Prostate gland (tissue), 2 donors: ENCODE measurements around the gene LDLR. TPM values are rescaled to one million over a fixed set of nuclear protein-coding genes. Genes with fewer than 3 reads are reported as not detected.

Experiments
- DNase-seq: peaks from one replicate; pipeline ENCODE4 v3.0.0-alpha.2; 2019; ENCODE audit warnings: low spot score
- H3K27ac ChIP-seq, 2 donors: fragments of 200-600 bp; sonication (generic); 2 replicates each; pipeline ENCODE4 v1.5.1; 2017 to 2019
- H3K27me3 ChIP-seq: fragments of 200-600 bp; sonication (generic); replicated peaks from 2 replicates; pipeline ENCODE4 v1.5.1; 2019; ENCODE audit not compliant: insufficient read depth
- H3K36me3 ChIP-seq, 2 donors: fragments of 200-600 bp; sonication (generic); 1 replicate in 1 of 2; 2 replicates in 1 of 2; pipeline versions ENCODE4 v1.5.1 to v1.8.1; 2017 to 2019
- H3K4me1 ChIP-seq: fragments of 200-600 bp; sonication (generic); replicated peaks from 2 replicates; pipeline ENCODE4 v1.5.1; 2019
- H3K4me3 ChIP-seq, 2 donors: fragments of 200-600 bp; sonication (generic); 2 replicates each; pipeline ENCODE4 v1.5.1; 2017 to 2019
- H3K9me3 ChIP-seq: fragments of 200-600 bp; sonication (generic); 2 replicates; pipeline ENCODE4 v1.5.1; 2017
- POLR2A ChIP-seq: fragments of 450-650 bp; IDR thresholded peaks from one replicate; pipeline ENCODE4 v1.6.1; 2016; ENCODE audit warnings: antibody characterized with exemption, mild to moderate bottlenecking
- POLR2AphosphoS5 ChIP-seq: sonication (generic); formaldehyde crosslinking; IDR thresholded peaks from one replicate; pipeline ENCODE4 v1.6.1; 2017; ENCODE audit warnings: antibody characterized with exemption
- WGBS: methylation state at CpG from one replicate; pipeline ENCODE4 v1.1.5; 2018; 5-methylcytosine and 5-hydroxymethylcytosine counted together
- intact Hi-C: fragments of 100-400 bp; cut with DNase I; formaldehyde crosslinking; loops from one replicate; pipeline ENCODE4 v1.14.2; 2022
- total RNA-seq, 2 donors: library from RNA; depleted of rRNA; stranded (reverse); fragments of >200 nt; gene quantifications; one replicate each; pipeline ENCODE4 v1.1.0, GENCODE V29; 2016
- TF ChIP-seq, protein P1 (sequence below), 4 experiments: fragments of 200-600 bp in 2 of 4; fragments of 450-650 bp in 2 of 4; sonication (generic) in 2 of 4; IDR thresholded peaks; 1 replicate in 3 of 4; 2 replicates in 1 of 4; pipeline ENCODE4 v1.5.1; 2016 to 2019; ENCODE audit warnings: antibody characterized with exemption in 4 of 4, mild to moderate bottlenecking in 2 of 4, moderate library complexity in 2 of 4

The LDLR gene
- total RNA-seq, 2 donors from 2014 or later = 17.4 to 41.5 TPM

DNA sequence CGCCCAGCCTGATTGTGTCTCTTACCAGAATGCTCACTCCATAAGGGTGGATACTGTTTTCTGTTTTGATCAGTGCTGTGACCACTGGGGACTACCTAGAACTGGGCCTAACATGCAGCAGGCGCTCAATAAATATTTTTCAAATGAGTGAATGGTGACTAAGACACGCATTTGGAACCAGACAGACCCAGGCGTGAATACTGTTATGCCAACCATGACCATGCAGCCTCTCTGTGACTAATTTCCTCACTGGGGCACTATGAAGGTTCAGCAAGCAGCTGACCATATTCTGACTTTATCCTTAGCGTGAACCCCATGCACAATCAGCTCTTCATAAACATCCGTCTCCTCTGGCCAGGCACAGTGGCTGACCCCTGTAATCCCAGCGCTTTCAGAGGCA is 79.3 kb downstream of the LDLR start:
- no peaks in the 10 kb centered on the region for H3K4me1 ChIP-seq
- 90% methylated on average over 7 of the region's 7 CpGs for WGBS
- no peak for TF ChIP-seq POLR2A
- TF ChIP-seq, protein P1, sequence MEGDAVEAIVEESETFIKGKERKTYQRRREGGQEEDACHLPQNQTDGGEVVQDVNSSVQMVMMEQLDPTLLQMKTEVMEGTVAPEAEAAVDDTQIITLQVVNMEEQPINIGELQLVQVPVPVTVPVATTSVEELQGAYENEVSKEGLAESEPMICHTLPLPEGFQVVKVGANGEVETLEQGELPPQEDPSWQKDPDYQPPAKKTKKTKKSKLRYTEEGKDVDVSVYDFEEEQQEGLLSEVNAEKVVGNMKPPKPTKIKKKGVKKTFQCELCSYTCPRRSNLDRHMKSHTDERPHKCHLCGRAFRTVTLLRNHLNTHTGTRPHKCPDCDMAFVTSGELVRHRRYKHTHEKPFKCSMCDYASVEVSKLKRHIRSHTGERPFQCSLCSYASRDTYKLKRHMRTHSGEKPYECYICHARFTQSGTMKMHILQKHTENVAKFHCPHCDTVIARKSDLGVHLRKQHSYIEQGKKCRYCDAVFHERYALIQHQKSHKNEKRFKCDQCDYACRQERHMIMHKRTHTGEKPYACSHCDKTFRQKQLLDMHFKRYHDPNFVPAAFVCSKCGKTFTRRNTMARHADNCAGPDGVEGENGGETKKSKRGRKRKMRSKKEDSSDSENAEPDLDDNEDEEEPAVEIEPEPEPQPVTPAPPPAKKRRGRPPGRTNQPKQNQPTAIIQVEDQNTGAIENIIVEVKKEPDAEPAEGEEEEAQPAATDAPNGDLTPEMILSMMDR (IDR thresholded peaks at IDR 0.05) = no peak
- no peak for TF ChIP-seq POLR2AphosphoS5
- H3K9me3 ChIP-seq = no peaks in the 10 kb centered on the region
- DNase-seq = no peak
- H3K4me3 ChIP-seq = no peak overlapping the region
- intact Hi-C loops = no loop called here
- no peak overlapping the region for H3K27ac ChIP-seq
- no peaks in the 10 kb centered on the region for H3K27me3 ChIP-seq
- H3K36me3 ChIP-seq = peaks cover 4 to 5% of the 10 kb centered on the region in 2 donors

DNA sequence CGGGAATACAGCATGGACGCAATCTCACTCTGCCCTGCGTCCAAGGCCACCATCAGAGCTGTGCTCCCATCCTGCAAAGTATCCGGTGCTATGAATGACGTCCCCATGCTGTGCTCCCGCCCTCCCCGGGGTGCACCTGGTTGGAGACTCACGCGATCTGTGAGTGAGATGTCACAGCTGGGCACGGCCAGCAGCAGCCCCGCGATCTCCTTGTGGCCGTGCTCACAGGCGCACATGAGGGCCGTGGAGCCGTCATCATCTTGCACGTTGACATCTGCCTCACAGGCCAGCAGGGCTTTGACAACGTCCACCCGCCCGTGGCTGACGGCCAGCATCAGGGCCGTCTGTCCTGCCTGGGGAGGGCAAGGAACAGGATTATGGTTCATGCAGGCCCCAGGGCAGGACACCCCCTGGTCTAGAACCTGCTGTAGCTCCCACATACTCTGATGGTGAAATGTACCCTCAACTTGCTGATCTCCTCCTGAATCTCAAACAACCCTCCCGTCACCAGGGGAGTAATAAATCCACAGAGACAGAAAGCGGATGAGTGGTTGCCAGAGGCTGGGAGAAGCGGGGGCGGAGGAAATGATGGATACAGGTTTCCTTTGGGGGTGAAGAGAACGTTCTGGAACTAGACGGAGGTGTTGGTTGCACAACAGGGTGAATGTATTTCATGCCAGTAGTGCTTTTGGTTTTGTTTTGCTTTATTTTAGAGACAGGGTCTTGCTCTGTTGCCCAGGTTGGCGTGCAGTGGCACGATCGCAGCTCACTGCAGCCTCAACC is 80.8 kb downstream of the LDLR start:
- WGBS = 81% methylated on average over 31 of the region's 31 CpGs
- no peak for DNase-seq
- peaks cover 4 to 5% of the 10 kb centered on the region in 2 donors for H3K36me3 ChIP-seq
- no peaks in the 10 kb centered on the region for H3K9me3 ChIP-seq
- no peak for TF ChIP-seq POLR2A
- TF ChIP-seq, protein P1 (IDR thresholded peaks at IDR 0.05) = no peak
- no peak overlapping the region for H3K4me3 ChIP-seq
- H3K4me1 ChIP-seq = no peaks in the 10 kb centered on the region
- no peaks in the 10 kb centered on the region for H3K27me3 ChIP-seq
- no peak overlapping the region for H3K27ac ChIP-seq
- intact Hi-C loops = no loop called here

DNA sequence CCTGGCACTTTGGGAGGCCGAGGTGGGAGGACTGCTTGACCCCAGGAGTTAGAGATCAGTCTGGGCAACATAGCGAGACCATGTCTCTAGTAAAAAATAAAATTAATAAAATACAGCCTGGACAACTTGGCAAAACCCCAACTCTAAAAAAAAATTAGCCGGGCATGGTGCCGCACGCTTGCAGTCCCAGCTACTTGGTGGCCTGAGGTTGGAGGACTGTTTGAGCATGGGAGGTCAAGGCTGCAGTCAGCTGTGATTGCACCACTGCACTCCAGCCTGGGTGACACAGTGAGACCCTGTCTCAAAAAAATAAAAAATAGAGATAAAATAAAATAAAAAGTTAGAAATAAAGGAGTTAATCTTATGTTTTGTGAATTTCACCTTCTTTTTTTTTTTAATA is 81.9 kb downstream of the LDLR start:
- DNase-seq = no peak
- WGBS = 53% methylated on average over 5 of the region's 5 CpGs
- no peak overlapping the region for H3K4me3 ChIP-seq
- intact Hi-C loops = no loop called here
- H3K36me3 ChIP-seq = peaks cover 4 to 11% of the 10 kb centered on the region in 2 donors
- H3K27me3 ChIP-seq = no peaks in the 10 kb centered on the region
- TF ChIP-seq, protein P1 (IDR thresholded peaks at IDR 0.05) = no peak
- no peak for TF ChIP-seq POLR2AphosphoS5
- TF ChIP-seq POLR2A = no peak
- no peaks in the 10 kb centered on the region for H3K9me3 ChIP-seq
- H3K4me1 ChIP-seq = no peaks in the 10 kb centered on the region
- no peak overlapping the region for H3K27ac ChIP-seq

DNA sequence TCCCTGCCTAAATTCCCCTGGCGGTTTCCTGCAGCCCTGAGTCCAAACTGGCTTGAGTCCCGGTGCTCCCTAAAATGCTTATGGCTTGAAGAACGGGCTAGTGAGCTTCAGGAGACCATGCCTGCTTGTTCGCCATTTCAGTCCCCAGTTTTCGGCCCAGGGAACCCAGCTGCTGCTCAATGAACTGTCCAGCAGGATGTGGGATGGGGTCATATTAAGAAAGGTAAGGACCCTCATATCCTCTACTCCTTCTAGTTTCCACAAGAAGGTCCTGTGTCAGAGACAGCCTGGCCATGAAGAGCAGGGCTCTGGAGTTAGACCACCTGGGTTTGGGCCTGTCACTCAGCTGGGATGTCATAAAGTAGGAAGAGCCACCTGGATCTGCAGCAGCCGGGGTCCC is 83.3 kb downstream of the LDLR start:
- intact Hi-C loops = no loop called here
- no peak for DNase-seq
- Histone ChIP-seq H3K36me3 (peaks cover 4 to 16% of the 10 kb centered on the region in 2 donors), H3K4me3 (no peak overlapping the region), H3K4me1 (no peaks in the 10 kb centered on the region), H3K27me3 (no peaks in the 10 kb centered on the region), H3K27ac (no peak overlapping the region), H3K9me3 (no peaks in the 10 kb centered on the region)
- TF ChIP-seq POLR2A (no peak), POLR2AphosphoS5 (no peak)
- TF ChIP-seq, protein P1 (IDR thresholded peaks at IDR 0.05) = no peak
- 78% methylated on average over 6 of the region's 6 CpGs for WGBS
